HepG2 (cell line): ENCODE data around the gene SEZ6L. TPM values are rescaled to one million over a fixed set of nuclear protein-coding genes. Genes with fewer than 3 reads are reported as not detected.

Experiments used
- BRD4 ChIP-seq: sonication (generic); formaldehyde crosslinking; IDR thresholded peaks from 2 replicates; pipeline ENCODE4 v1.4.0; 2020; ENCODE audit warnings: missing genetic modification reagents
- CBX2 ChIP-seq, 2 experiments: fragments of 200-600 bp in 1 of 2; sonication (generic); formaldehyde crosslinking in 1 of 2; IDR thresholded peaks; 2 replicates each; pipeline versions ENCODE4 v1.7.0 to v1.8.1; 2018 to 2022; ENCODE audit warnings: low read depth in 2 of 2, low read length in 1 of 2, mild to moderate bottlenecking in 1 of 2, missing genetic modification reagents in 1 of 2
- GTF3A ChIP-seq: sonication (generic); formaldehyde crosslinking; conservative IDR thresholded peaks from 2 replicates; pipeline ENCODE4 v1.4.0; 2020; ENCODE audit warnings: mild to moderate bottlenecking, missing genetic modification reagents
- HDAC2 ChIP-seq: sonication (generic); formaldehyde crosslinking; IDR thresholded peaks from 2 replicates; pipeline ENCODE4 v1.4.0; 2020; ENCODE audit warnings: missing genetic modification reagents
- HES4 ChIP-seq: sonication (generic); formaldehyde crosslinking; IDR thresholded peaks from 2 replicates; pipeline ENCODE4 v1.9.0; 2021; ENCODE audit warnings: mild to moderate bottlenecking, missing genetic modification reagents, borderline replicate concordance
- HNRNPH1 ChIP-seq: fragments of 200-400 bp; formaldehyde crosslinking; optimal IDR thresholded peaks from 2 replicates; pipeline ENCODE3; 2017; ENCODE audit warnings: mild to moderate bottlenecking, low read depth, low read length
- IRX3 ChIP-seq: sonication (generic); formaldehyde crosslinking; IDR thresholded peaks from 2 replicates; pipeline ENCODE4 v1.8.1; 2023; ENCODE audit warnings: mild to moderate bottlenecking, low read depth, missing genetic modification reagents, borderline replicate concordance
- MAFK ChIP-seq, 2 experiments: IDR thresholded peaks in 1 of 2; conservative IDR thresholded peaks in 1 of 2; 2 replicates each; pipeline ENCODE4 v1.6.1; 2011; ENCODE audit warnings: improper control_type of control experiment in 2 of 2, low read length in 2 of 2
- POLR2A ChIP-seq, 2 experiments: IDR thresholded peaks; 2 replicates each; pipeline ENCODE4 v1.6.1; 2011; ENCODE audit warnings: low read depth in 2 of 2, low read length in 2 of 2, mild to moderate bottlenecking in 1 of 2, moderate library complexity in 1 of 2; ENCODE audit not compliant: insufficient read depth in 1 of 2
- SETDB1 ChIP-seq: sonication (generic); formaldehyde crosslinking; IDR thresholded peaks from 2 replicates; pipeline ENCODE4 v1.5.1; 2020; ENCODE audit warnings: missing genetic modification reagents, mild to moderate bottlenecking, borderline replicate concordance
- THAP11 ChIP-seq: IDR thresholded peaks from 2 replicates; pipeline ENCODE4 v1.6.1; 2016; ENCODE audit warnings: missing biosample characterization, missing genetic modification reagents
- ZFY ChIP-seq: sonication (generic); formaldehyde crosslinking; IDR thresholded peaks from 2 replicates; pipeline ENCODE4 v1.4.0; 2020; ENCODE audit warnings: missing genetic modification reagents
- ZNF143 ChIP-seq: sonication (generic); formaldehyde crosslinking; IDR thresholded peaks from 2 replicates; pipeline ENCODE4 v1.4.0; 2020; ENCODE audit warnings: missing genetic modification reagents
- ZNF329 ChIP-seq: sonication (generic); formaldehyde crosslinking; IDR thresholded peaks from 2 replicates; pipeline ENCODE4 v1.9.0; 2021; ENCODE audit warnings: low read depth, mild to moderate bottlenecking, missing genetic modification reagents
- ZNF768 ChIP-seq: sonication (generic); formaldehyde crosslinking; IDR thresholded peaks from 2 replicates; pipeline ENCODE4 v1.4.0; 2020; ENCODE audit warnings: missing genetic modification reagents
- polyA plus RNA-seq, 8 experiments: library from polyadenylated mRNA; depleted of rRNA in 3 of 8; stranded (reverse) in 7 of 8; unstranded in 1 of 8; fragments of >200 nt; fragmentation: Illumina TruSeq in 4 of 8; extraction: Trizol in 4 of 8; gene quantifications; 2 replicates each; pipeline versions ENCODE4 v1.2.1 to v1.2.3, GENCODE V29; 2011 to 2016; ENCODE audit warnings: low read depth in 4 of 8, missing spikeins in 1 of 8, mixed read lengths in 1 of 8; ENCODE audit not compliant: insufficient read depth in 1 of 8
- total RNA-seq, 5 experiments: library from RNA; depleted of rRNA; stranded (reverse); fragments of >200 nt; fragmentation: Illumina TruSeq; extraction: Trizol; gene quantifications; 2 replicates each; pipeline ENCODE4 v1.2.3, GENCODE V29; 2016; ENCODE audit warnings: low read depth in 1 of 5
- TF ChIP-seq, protein P1 (sequence below): sonication (generic); formaldehyde crosslinking; IDR thresholded peaks from 2 replicates; pipeline ENCODE4 v1.8.1; 2023; ENCODE audit warnings: mild to moderate bottlenecking, moderate library complexity, missing genetic modification reagents
- TF ChIP-seq, protein P2 (sequence below): IDR thresholded peaks from 2 replicates; pipeline ENCODE4 v1.6.1; 2018; ENCODE audit warnings: missing genetic modification reagents
- TF ChIP-seq, protein P3 (sequence below): sonication (generic); formaldehyde crosslinking; IDR thresholded peaks from 2 replicates; pipeline ENCODE4 v1.5.1; 2020; ENCODE audit warnings: mild to moderate bottlenecking, missing genetic modification reagents, moderate library complexity
- TF ChIP-seq, protein P4 (sequence below): sonication (generic); formaldehyde crosslinking; IDR thresholded peaks from 2 replicates; pipeline ENCODE4 v1.8.1; 2022; ENCODE audit warnings: low read depth, mild to moderate bottlenecking, missing genetic modification reagents

Gene SEZ6L
- total and polyA plus RNA-seq, 2 of the 13 experiments (the other 11 are each of a cell fraction or from before 2014, with no cell fraction given): not detected

DNA sequence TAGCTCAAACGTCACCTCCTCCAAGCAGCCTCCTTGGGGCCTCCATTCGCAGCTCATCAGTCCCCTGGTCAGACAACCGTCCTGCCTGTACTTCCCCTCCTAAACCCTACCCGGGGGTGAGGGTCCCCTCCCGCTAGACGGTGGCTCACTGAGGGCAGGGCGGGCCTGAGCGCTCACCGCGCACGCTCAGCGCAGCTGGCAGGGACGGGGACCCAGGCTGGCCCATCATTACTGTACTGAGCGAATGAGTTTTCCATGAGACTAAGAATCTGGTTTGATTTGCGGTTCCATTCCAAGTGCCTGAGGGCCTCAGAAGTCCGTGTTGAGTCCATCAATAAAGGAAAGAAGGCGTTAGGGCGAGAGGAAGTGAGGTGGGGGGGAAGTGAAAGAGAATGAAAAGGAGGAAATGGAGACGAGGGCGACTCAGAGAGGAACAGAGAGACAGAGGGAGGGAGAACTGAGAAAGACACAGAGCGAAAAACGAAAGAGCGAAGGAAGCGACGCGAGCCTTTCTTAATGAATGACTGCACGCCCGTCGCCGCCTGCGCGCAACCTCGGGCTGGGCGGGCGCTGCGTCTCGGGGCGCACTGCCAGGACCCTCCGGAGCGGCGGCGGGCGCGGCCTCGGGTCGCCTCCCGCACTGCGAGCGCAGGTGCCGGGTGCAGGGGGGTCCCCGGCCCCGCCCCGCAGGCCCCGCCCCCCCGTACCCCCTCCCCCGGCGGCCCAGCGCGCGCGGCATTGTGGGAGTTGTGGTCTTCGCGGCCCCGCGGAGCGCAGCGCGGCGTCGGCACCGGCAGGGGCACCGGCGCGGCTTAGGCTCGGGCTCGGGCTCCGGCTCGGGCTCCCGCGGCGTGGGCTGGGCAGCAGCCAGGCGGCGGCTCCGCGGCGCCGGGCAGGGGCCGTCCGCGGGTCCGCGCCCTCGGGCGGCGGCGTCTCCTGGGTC is 259.5 kb downstream of the SEZ6L start, which contains the start of gene ASPHD2 (continued):
- no peak for TF ChIP-seq HDAC2 (CRISPR knock-in tag)
- TF ChIP-seq THAP11: peak; percentile 89
- TF ChIP-seq, protein P1, sequence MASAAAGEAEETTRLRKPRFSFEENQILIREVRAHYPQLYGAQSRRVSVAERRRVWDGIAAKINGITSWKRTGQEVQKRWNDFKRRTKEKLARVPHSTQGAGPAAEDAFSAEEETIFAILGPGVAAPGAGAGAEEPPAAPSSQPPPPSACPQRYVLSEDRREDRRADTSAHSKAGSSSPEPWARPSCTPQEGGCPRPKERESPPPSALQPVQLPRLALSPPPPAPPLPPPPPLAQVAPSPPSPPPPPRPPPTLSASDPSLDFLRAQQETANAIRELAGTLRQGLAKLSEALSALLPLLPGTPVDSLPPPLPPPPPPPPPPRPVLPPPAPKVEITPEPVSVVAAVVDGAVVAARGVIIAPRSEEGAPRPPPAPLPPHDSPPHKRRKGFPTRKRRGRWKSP (CRISPR knock-in tag): 0 out of 2 replicates have a peak, but pooled peaks have one; percentile 34
- TF ChIP-seq MAFK (conservative IDR thresholded peaks at IDR 0.05 in 1 of 2, IDR thresholded peaks at IDR 0.05 in 1 of 2; ENCODE audit: low read length in 2 of 2): no peak
- TF ChIP-seq, protein P2, sequence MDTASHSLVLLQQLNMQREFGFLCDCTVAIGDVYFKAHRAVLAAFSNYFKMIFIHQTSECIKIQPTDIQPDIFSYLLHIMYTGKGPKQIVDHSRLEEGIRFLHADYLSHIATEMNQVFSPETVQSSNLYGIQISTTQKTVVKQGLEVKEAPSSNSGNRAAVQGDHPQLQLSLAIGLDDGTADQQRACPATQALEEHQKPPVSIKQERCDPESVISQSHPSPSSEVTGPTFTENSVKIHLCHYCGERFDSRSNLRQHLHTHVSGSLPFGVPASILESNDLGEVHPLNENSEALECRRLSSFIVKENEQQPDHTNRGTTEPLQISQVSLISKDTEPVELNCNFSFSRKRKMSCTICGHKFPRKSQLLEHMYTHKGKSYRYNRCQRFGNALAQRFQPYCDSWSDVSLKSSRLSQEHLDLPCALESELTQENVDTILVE (CRISPR knock-in tag): no peak
- no peak for TF ChIP-seq ZNF329
- no peak for TF ChIP-seq SETDB1 (CRISPR knock-in tag)
- TF ChIP-seq POLR2A (IDR thresholded peaks at IDR 0.05; ENCODE audit: insufficient read depth in 1 of 2, low read depth in 2 of 2, low read length in 2 of 2): no peak
- 0 out of 2 replicates have a peak, but pooled peaks have one; percentile 26 for TF ChIP-seq HES4 (CRISPR knock-in tag)
- no peak for TF ChIP-seq BRD4 (CRISPR knock-in tag)
- no peak for TF ChIP-seq HNRNPH1
- TF ChIP-seq, protein P3, sequence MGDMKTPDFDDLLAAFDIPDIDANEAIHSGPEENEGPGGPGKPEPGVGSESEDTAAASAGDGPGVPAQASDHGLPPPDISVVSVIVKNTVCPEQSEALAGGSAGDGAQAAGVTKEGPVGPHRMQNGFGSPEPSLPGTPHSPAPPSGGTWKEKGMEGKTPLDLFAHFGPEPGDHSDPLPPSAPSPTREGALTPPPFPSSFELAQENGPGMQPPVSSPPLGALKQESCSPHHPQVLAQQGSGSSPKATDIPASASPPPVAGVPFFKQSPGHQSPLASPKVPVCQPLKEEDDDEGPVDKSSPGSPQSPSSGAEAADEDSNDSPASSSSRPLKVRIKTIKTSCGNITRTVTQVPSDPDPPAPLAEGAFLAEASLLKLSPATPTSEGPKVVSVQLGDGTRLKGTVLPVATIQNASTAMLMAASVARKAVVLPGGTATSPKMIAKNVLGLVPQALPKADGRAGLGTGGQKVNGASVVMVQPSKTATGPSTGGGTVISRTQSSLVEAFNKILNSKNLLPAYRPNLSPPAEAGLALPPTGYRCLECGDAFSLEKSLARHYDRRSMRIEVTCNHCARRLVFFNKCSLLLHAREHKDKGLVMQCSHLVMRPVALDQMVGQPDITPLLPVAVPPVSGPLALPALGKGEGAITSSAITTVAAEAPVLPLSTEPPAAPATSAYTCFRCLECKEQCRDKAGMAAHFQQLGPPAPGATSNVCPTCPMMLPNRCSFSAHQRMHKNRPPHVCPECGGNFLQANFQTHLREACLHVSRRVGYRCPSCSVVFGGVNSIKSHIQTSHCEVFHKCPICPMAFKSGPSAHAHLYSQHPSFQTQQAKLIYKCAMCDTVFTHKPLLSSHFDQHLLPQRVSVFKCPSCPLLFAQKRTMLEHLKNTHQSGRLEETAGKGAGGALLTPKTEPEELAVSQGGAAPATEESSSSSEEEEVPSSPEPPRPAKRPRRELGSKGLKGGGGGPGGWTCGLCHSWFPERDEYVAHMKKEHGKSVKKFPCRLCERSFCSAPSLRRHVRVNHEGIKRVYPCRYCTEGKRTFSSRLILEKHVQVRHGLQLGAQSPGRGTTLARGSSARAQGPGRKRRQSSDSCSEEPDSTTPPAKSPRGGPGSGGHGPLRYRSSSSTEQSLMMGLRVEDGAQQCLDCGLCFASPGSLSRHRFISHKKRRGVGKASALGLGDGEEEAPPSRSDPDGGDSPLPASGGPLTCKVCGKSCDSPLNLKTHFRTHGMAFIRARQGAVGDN (CRISPR knock-in tag): peak; percentile 23; the same call in 1 of the 2 replicates
- TF ChIP-seq ZNF768: peak; percentile 54; the same call in 1 of the 2 replicates
- TF ChIP-seq, protein P4, sequence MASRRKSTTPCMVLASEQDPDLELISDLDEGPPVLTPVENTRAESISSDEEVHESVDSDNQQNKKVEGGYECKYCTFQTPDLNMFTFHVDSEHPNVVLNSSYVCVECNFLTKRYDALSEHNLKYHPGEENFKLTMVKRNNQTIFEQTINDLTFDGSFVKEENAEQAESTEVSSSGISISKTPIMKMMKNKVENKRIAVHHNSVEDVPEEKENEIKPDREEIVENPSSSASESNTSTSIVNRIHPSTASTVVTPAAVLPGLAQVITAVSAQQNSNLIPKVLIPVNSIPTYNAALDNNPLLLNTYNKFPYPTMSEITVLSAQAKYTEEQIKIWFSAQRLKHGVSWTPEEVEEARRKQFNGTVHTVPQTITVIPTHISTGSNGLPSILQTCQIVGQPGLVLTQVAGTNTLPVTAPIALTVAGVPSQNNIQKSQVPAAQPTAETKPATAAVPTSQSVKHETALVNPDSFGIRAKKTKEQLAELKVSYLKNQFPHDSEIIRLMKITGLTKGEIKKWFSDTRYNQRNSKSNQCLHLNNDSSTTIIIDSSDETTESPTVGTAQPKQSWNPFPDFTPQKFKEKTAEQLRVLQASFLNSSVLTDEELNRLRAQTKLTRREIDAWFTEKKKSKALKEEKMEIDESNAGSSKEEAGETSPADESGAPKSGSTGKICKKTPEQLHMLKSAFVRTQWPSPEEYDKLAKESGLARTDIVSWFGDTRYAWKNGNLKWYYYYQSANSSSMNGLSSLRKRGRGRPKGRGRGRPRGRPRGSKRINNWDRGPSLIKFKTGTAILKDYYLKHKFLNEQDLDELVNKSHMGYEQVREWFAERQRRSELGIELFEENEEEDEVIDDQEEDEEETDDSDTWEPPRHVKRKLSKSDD (CRISPR knock-in tag): no peak
- TF ChIP-seq CBX2 (IDR thresholded peaks at IDR 0.05; ENCODE audit: low read depth, low read length): no peak
- TF ChIP-seq CBX2 (CRISPR knock-in tag; IDR thresholded peaks at IDR 0.05; ENCODE audit: low read depth): no peak
- TF ChIP-seq IRX3 (CRISPR knock-in tag): no peak
- 0 out of 2 replicates have a peak, but pooled peaks have one; percentile 21 for TF ChIP-seq ZFY (CRISPR knock-in tag)
- no peak for TF ChIP-seq GTF3A
- TF ChIP-seq ZNF143 (CRISPR knock-in tag): peak; percentile 77
